Skeletal muscle tissue (tissue), 4 donors: Measurements from ENCODE around the gene LONP2. TPM values are rescaled to one million over a fixed set of nuclear protein-coding genes. Genes with fewer than 3 reads are reported as not detected.

ENCODE experiments used
- H3K27ac ChIP-seq: one replicate; pipeline ENCODE4 v1.7.0; 2013; ENCODE audit warnings: mild to moderate bottlenecking, low read depth, low read length, inconsistent platforms
- H3K27me3 ChIP-seq, 3 donors: one replicate each; pipeline ENCODE4 v1.7.0; 2013; ENCODE audit warnings: low read length in 3 of 3; ENCODE audit not compliant: control insufficient read depth in 3 of 3, insufficient read depth in 3 of 3
- H3K36me3 ChIP-seq, 3 donors: one replicate each; pipeline ENCODE4 v1.7.0; 2013; ENCODE audit warnings: low read length in 3 of 3; ENCODE audit not compliant: control insufficient read depth in 3 of 3, insufficient read depth in 3 of 3
- H3K4me1 ChIP-seq, 3 donors: one replicate each; pipeline ENCODE4 v1.7.0; 2013; ENCODE audit warnings: low read length in 3 of 3, mild to moderate bottlenecking in 3 of 3; ENCODE audit not compliant: control insufficient read depth in 3 of 3, insufficient read depth in 3 of 3
- H3K4me3 ChIP-seq, 3 donors: one replicate each; pipeline ENCODE4 v1.7.0; 2013; ENCODE audit warnings: low read length in 3 of 3
- H3K9ac ChIP-seq, 3 donors: one replicate each; pipeline ENCODE4 v1.7.0; 2013; ENCODE audit warnings: low read length in 3 of 3, mild to moderate bottlenecking in 3 of 3, moderate library complexity in 2 of 3, low read depth in 1 of 3
- H3K9me3 ChIP-seq, 3 donors: one replicate each; pipeline ENCODE4 v1.7.0; 2013; ENCODE audit warnings: low read length in 3 of 3; ENCODE audit not compliant: control insufficient read depth in 3 of 3
- total RNA-seq: library from RNA; depleted of rRNA; stranded (reverse); fragments of >200 nt; gene quantifications from one replicate; pipeline ENCODE4 v1.2.3, GENCODE V29; 2014
- donor health status: Osteomylitis.

Gene LONP2, protein sequence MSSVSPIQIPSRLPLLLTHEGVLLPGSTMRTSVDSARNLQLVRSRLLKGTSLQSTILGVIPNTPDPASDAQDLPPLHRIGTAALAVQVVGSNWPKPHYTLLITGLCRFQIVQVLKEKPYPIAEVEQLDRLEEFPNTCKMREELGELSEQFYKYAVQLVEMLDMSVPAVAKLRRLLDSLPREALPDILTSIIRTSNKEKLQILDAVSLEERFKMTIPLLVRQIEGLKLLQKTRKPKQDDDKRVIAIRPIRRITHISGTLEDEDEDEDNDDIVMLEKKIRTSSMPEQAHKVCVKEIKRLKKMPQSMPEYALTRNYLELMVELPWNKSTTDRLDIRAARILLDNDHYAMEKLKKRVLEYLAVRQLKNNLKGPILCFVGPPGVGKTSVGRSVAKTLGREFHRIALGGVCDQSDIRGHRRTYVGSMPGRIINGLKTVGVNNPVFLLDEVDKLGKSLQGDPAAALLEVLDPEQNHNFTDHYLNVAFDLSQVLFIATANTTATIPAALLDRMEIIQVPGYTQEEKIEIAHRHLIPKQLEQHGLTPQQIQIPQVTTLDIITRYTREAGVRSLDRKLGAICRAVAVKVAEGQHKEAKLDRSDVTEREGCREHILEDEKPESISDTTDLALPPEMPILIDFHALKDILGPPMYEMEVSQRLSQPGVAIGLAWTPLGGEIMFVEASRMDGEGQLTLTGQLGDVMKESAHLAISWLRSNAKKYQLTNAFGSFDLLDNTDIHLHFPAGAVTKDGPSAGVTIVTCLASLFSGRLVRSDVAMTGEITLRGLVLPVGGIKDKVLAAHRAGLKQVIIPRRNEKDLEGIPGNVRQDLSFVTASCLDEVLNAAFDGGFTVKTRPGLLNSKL
- total RNA-seq: 44.4 TPM

GRCh38 chr16:48244080-48244862, at the start of gene LONP2:
Gene LONP2 (plus strand): TSS chr16:48244300. CDS start chr16:48244389, 89 bp downstream.
- Histone ChIP-seq H3K27me3 (no peaks in the 10 kb centered on the region), H3K9ac (peak within 1 kb of the TSS; percentile 75 to 97 (median 95)), H3K36me3 (peaks cover 0 to 4% (median 0%) of the 10 kb centered on the region in 3 donors), H3K4me1 (peaks cover 18 to 28% (median 23%) of the 10 kb centered on the region in 3 donors), H3K27ac (peak within 1 kb of the TSS; percentile 77), H3K9me3 (no peaks in the 10 kb centered on the region), H3K4me3 (peak within 1 kb of the TSS; percentile 90 to 99 (median 96))

DNA sequence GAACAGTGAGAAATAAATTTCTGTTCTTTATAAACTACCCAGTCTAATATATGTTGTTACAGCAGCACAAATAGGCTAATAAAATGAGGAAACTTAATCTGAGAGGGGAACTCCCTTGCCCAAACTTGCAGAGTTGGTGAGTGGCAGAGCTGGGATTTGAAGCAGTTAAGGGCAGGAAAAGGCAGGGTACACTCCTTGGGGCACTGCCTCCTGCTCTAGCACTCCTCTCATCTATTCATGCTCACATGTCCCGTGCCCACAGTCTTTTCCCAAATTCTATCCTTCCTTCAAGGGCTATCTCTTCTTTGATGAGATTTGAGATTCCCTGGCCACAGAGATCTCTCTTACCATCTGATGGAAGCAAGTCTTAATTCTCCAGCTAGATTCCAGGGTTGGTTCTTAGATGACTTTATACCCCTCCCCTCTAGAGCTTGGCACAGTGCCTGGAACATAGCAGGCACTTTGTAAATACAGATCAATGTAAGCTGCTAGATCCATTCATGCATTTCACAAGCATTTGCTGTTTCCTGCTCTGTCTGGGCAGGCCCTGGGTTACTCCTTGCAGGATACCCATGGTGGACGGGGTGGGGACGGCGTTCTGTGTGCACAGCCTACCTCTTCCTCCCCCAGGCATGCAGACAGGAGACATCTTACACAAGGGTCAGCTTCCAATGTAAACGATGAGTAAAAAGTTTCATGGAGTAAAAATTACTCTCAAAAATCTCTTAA, 49.1 kb upstream of the LONP2 start:
- Histone ChIP-seq H3K27ac (no peak overlapping the region), H3K4me1 (no peaks in the 10 kb centered on the region), H3K4me3 (no peak overlapping the region), H3K9me3 (no peaks in the 10 kb centered on the region), H3K9ac (no peak overlapping the region), H3K36me3 (no peaks in the 10 kb centered on the region), H3K27me3 (peaks cover 0 to 2% (median 2%) of the 10 kb centered on the region in 3 donors)

DNA sequence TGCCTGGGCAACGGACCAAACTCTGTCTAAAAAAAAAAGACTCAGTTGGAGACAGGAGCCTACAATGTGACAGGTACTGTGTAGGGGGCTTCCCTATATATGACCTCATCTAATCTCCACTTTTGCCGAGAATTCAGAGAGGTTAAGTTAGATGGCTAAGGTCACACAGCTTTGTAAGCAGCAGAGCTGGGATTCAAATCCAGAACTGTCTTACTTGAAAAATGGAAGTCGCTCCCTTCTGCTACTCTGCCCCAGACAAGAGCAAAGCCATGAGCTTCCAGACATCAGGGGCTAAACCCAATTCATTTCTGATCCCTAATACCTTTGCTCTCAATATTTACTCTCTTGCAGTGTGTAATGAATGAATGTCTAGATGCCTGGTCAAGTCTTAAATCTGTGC, 46.8 kb upstream of the LONP2 start:
- Histone ChIP-seq H3K9ac (no peak overlapping the region), H3K4me3 (no peak overlapping the region), H3K36me3 (no peaks in the 10 kb centered on the region), H3K27ac (no peak overlapping the region), H3K9me3 (no peaks in the 10 kb centered on the region), H3K4me1 (no peaks in the 10 kb centered on the region), H3K27me3 (peaks cover 0 to 7% (median 2%) of the 10 kb centered on the region in 3 donors)

GRCh38 chr16:48201515-48202201, 42.4 kb upstream of the LONP2 start:
- H3K9me3 ChIP-seq: no peaks in the 10 kb centered on the region
- H3K36me3 ChIP-seq: no peaks in the 10 kb centered on the region
- H3K4me3 ChIP-seq: no peak overlapping the region
- no peaks in the 10 kb centered on the region for H3K4me1 ChIP-seq
- no peak overlapping the region for H3K27ac ChIP-seq
- H3K9ac ChIP-seq: no peak overlapping the region
- peaks cover 0 to 13% (median 4%) of the 10 kb centered on the region in 3 donors for H3K27me3 ChIP-seq

DNA sequence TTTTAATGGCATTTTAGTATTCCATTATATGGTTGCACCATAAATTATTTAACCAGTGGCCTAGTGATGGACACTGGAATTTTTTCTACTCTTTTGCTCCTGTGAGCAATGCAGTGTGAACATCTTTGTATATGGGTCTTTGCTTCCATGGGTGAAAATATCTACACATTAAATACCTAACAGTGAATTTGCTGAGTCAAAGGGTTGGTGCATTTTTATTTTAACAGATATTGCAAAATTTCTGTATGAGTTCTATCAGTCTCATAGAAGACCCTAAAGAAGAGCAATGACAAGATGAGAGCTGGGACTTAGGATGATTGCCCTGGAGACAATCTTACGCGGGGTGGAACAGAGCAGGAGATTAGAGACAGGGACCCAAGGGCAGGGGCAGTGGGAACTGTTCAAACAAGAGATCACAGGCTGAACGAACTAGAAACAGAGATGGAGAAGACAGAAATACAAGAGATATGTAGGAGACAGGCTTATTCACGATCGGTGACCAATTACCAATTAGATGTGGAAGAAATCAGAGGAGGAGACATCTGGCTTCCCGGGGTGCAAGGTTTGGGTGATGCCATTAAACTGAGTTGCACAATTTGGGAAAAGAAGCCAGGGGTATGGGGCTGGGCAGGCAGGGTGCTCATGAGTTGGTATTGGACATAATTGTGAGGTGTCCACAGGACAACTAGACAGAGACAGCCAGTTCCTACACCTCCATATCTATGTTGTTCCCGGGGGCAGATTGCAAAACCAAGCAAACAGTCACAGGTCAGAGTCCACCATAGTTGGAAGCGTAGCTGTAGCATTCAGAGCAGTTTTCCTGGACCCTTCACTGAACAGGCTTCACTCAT, 39.9 kb upstream of the LONP2 start:
- Histone ChIP-seq H3K27ac (no peak overlapping the region), H3K27me3 (peaks cover 3 to 21% (median 8%) of the 10 kb centered on the region in 3 donors), H3K4me3 (no peak overlapping the region), H3K4me1 (no peaks in the 10 kb centered on the region), H3K36me3 (no peaks in the 10 kb centered on the region), H3K9me3 (no peaks in the 10 kb centered on the region), H3K9ac (no peak overlapping the region)

GRCh38 chr16:48204825-48205151, 39.3 kb upstream of the LONP2 start:
- Histone ChIP-seq H3K9ac (no peak overlapping the region), H3K36me3 (no peaks in the 10 kb centered on the region), H3K27me3 (peaks cover 3 to 21% (median 8%) of the 10 kb centered on the region in 3 donors), H3K4me1 (no peaks in the 10 kb centered on the region), H3K9me3 (no peaks in the 10 kb centered on the region), H3K4me3 (no peak overlapping the region), H3K27ac (no peak overlapping the region)

DNA sequence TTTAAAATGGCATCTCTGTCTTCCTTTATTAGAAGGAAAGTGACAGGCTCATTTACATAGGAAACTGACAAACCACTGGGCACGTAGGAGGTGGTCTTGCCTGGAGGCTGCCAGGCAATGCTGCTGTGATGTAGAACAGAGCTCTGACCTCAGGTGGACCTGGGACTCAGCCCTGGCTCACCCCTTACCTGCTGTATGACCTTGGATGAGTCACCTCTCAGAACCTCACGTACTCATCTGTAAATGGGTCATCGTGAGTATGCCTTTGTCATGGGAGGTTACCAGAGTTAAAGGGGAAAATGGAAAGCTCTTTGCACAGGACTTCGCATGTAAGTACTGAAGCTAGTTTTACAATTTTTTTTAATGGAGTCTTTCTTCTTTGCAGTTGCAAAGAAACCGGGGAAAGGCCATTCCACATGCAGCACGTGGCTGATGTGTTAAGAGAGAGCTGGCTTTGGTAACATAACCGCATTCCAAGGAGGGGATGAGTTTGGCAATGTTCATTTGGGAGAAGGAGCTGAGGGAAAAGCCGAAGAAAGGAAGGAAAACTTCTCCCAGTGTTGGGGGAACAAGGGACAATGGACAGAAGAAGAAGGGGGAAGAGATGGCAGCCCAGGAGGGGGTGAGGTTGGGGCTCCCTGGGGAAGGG, 37.4 kb upstream of the LONP2 start:
- H3K9ac ChIP-seq: no peak overlapping the region
- H3K27ac ChIP-seq: no peak overlapping the region
- H3K36me3 ChIP-seq: no peaks in the 10 kb centered on the region
- H3K27me3 ChIP-seq: peaks cover 3 to 17% (median 8%) of the 10 kb centered on the region in 3 donors
- H3K4me3 ChIP-seq: no peak overlapping the region
- no peaks in the 10 kb centered on the region for H3K9me3 ChIP-seq
- H3K4me1 ChIP-seq: no peaks in the 10 kb centered on the region

- H3K4me3 ChIP-seq: no peak overlapping the region
- H3K27ac ChIP-seq: no peak overlapping the region
- H3K27me3 ChIP-seq: peaks cover 3 to 8% (median 6%) of the 10 kb centered on the region in 3 donors
- H3K9ac ChIP-seq: no peak overlapping the region
- H3K36me3 ChIP-seq: no peaks in the 10 kb centered on the region
- no peaks in the 10 kb centered on the region for H3K4me1 ChIP-seq
- no peaks in the 10 kb centered on the region for H3K9me3 ChIP-seq
These were observed 33.4 kb upstream of the LONP2 start for GRCh38 chr16:48210747-48211146.
